H1 (cell line): ENCODE data around the gene UGT1A6. TPM values are rescaled to one million over a fixed set of nuclear protein-coding genes. Genes with fewer than 3 reads are reported as not detected.

Experiments used
- CREB1 ChIP-seq: IDR thresholded peaks from 2 replicates; pipeline ENCODE4 v1.6.1; 2012; ENCODE audit warnings: inconsistent platforms
- CTBP2 ChIP-seq: IDR thresholded peaks from 2 replicates; pipeline ENCODE4 v1.7.0; 2011; ENCODE audit warnings: borderline replicate concordance, mild to moderate bottlenecking, moderate library complexity, mixed read lengths, low read length; ENCODE audit not compliant: insufficient read depth, insufficient read length
- polyA plus RNA-seq, 7 experiments: library from polyadenylated mRNA; depleted of rRNA in 3 of 7; stranded (reverse) in 5 of 7; unstranded in 2 of 7; fragments of >200 nt in 5 of 7; fragments of 200-250 nt in 2 of 7; gene quantifications; 1 replicate in 5 of 7; 2 replicates in 1 of 7; 4 replicates in 1 of 7; pipeline versions ENCODE4 v1.2.1 to v1.2.3, GENCODE V29; 2011 to 2013; ENCODE audit warnings: missing spikeins in 2 of 7, mixed read lengths in 2 of 7
- total RNA-seq: library from RNA; stranded (reverse); fragmentation: NEBNext Ultra II Directional; extraction: Animal tissue kit (Norgen Biotek cat#: 25700); gene quantifications from 2 replicates; pipeline ENCODE4 v1.2.1, GENCODE V29; 2021

The UGT1A6 gene
- total and polyA plus RNA-seq, 2 of the 8 experiments (the other 6 are each of a cell fraction or from before 2014, with no cell fraction given) = not detected

DNA sequence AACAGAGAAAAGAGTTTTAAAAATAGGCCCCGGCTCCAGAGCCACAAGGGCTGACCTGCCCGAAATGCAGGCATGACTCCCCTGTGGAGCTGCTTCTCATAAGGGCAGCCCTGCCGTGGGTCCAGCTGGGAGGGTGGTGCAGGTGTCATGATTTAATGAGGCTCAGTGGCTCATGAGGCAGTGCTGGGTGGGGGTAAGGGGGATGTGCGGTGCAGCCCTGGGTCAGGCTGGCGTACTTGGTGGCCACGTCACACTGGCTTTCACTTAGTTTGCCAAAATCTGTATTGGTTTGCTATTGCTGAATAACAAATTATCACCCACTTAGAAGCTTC is 128.1 kb downstream of the UGT1A6 start (continued):
- no peak for TF ChIP-seq CREB1
- no peak for TF ChIP-seq CTBP2
